Measurements from ENCODE around the gene SNRNP35.
A peak's percentile ranks its signal among the peaks of the same experiment; 100 is the strongest.
"Not testable (repeated sequence)": the region's sequence is repeated elsewhere in the genome, so short reads cannot be mapped to it uniquely, and the experiment has no call there.

Gene SNRNP35

GRCh38 chr12:123449856-123450255 lies 8.1 kb upstream of the SNRNP35 start:
- DNase-seq: no peak

GRCh38 chr12:123450636-123451035 lies 7.3 kb upstream of the SNRNP35 start:
- DNase-seq: no peak

GRCh38 chr12:123452276-123452550 lies 5.7 kb upstream of the SNRNP35 start:
- DNase-seq: not testable (repeated sequence)

- peak in 1 of 2 experiments; percentile 27 for DNase-seq
Observed at GRCh38 chr12:123453165-123453564, 4.8 kb upstream of the SNRNP35 start.

GRCh38 chr12:123463174-123463573 lies 5.2 kb downstream of the SNRNP35 start:
- not testable (repeated sequence) for DNase-seq

- DNase-seq: no peak
Observed at GRCh38 chr12:123465084-123465483, 7.1 kb downstream of the SNRNP35 start.

GRCh38 chr12:123468786-123469185 lies 10.8 kb downstream of the SNRNP35 start:
- DNase-seq: peak in 1 of 2 experiments; percentile 39

- no peak for DNase-seq
Observed at GRCh38 chr12:123469978-123470377, 12.0 kb downstream of the SNRNP35 start.

- DNase-seq: no peak
Observed at GRCh38 chr12:123471374-123472068, 13.6 kb downstream of the SNRNP35 start.

GRCh38 chr12:123472438-123472849 lies 14.5 kb downstream of the SNRNP35 start:
- DNase-seq: no peak

- DNase-seq: no peak
Observed at GRCh38 chr12:123474485-123475245, 16.7 kb downstream of the SNRNP35 start.

- no peak for DNase-seq
Observed at GRCh38 chr12:123475246-123475703, 17.3 kb downstream of the SNRNP35 start.

GRCh38 chr12:123478069-123478468 lies 20.1 kb downstream of the SNRNP35 start:
- DNase-seq: no peak

- DNase-seq: no peak
Observed at GRCh38 chr12:123478762-123479161, 20.8 kb downstream of the SNRNP35 start.

- DNase-seq: no peak
Observed at GRCh38 chr12:123479442-123480180, 21.7 kb downstream of the SNRNP35 start.

- DNase-seq: not testable (repeated sequence)
Observed at GRCh38 chr12:123481251-123481650, 23.3 kb downstream of the SNRNP35 start.

GRCh38 chr12:123482876-123483275 lies 24.9 kb downstream of the SNRNP35 start:
- DNase-seq: no peak

GRCh38 chr12:123483602-123484248 lies 25.8 kb downstream of the SNRNP35 start:
- DNase-seq: no peak

- no peak for DNase-seq
Observed at GRCh38 chr12:123485756-123486155, 27.8 kb downstream of the SNRNP35 start.

GRCh38 chr12:123487428-123487827 lies 29.5 kb downstream of the SNRNP35 start:
- no peak for DNase-seq

GRCh38 chr12:123488539-123489230 lies 30.7 kb downstream of the SNRNP35 start:
- DNase-seq: no peak

- DNase-seq: no peak
Observed at GRCh38 chr12:123489580-123489979, 31.6 kb downstream of the SNRNP35 start.

- DNase-seq: no peak
Observed at GRCh38 chr12:123490089-123490488, 32.1 kb downstream of the SNRNP35 start.
